MV-4-11 (cell line): ENCODE results near the gene MMAB.

Experiments used
- DNase-seq: peaks from one replicate; lab custom pipeline; 2025; lab: John Stamatoyannopoulos, UW

Gene MMAB

GRCh38 chr12:109512608-109513007 lies 60.7 kb downstream of the MMAB start:
- no peak for DNase-seq

GRCh38 chr12:109510196-109510595 lies 63.1 kb downstream of the MMAB start:
- no peak for DNase-seq

GRCh38 chr12:109504068-109504467 lies 69.2 kb downstream of the MMAB start:
- no peak for DNase-seq
